ENCODE data around the gene KLHL29.

Gene KLHL29

DNA sequence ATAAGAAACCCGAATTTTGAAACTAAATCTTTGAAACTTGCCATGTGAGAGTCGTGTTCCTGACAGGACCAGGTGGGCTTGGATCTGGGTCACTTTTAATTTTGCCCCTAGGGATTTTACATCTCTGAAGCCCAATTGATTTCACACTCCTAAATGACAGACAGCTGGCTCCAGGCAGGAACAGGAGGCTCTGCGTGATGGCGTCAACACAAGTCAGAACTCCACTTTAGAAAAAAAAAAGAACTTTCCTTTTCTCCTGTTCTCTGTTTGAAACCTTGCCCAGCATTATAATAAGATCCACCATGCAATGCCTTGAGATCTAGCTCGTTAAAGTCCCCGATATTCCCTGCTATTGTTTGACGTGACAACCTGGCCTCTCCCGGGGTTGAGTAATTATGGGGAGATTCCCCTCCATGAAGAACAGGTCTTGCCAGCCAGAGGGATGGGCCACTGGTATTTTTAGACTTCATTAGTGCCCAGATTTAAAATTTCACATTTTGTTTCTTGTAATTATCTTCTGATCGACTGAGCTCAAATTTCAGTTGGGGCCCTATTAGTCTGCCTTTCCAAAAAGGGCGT is 260.3 kb downstream of the KLHL29 start:
- no peak for DNase-seq

DNA sequence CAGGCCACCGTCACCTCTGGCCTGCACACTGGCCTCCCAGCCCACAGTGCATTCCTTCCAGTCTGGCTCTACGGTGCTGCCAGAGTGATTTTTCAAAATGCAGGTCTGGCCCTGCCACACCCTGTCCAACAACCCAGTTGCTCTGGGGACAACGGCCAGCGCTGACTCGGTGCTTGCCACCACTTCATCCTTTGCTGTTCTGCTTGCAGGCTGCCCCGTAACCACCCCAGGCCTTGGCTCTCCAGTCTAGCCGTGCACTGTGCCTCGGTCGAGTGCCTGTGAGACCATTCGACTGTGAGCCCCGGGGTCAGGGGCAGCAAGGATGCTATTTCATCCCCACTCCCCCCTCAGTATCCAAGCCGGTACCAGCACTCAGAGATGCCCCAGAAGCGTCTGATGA is 262.6 kb downstream of the KLHL29 start:
- no peak for DNase-seq

DNA sequence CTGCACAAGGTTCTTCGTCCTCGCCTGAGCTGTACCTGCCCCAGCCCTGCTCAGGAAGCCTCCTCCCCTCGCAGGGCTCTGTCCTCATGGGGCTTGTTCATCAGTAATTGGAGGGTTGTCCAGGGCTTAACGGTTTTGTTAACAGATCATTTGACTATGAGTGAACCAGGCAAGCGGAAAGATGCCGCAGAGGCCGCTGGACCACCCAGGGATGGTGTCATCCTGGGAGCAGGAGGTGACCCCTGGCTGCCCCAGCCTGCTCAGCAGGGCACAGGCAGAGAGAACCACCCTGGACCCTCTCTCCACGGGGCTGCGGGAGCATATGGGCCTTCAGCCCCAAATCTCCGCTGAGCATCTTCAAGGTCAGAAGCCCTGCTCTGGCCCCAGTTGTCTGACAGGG is 264.3 kb downstream of the KLHL29 start:
- DNase-seq = no peak

DNA sequence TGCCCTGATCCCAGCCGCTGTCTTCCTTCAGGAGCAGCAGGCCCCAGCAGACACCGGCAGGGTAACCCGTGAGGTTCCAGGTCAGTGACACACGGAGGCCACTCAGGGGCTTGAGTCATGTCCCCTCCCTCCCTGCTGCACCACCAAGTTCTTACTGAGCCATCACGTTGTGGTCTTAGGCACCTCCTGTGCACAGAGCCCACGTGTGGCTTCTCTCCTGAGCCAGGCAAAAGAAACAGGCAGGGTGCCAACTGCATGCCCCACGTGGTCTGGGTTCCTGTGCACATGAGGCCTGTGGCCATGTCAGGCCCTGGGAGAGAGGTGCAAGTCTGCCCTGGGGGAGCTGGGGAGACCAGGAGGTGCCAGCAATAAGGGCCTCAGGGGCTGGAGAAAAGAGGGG is 264.8 kb downstream of the KLHL29 start:
- peak; percentile 25 for DNase-seq

DNA sequence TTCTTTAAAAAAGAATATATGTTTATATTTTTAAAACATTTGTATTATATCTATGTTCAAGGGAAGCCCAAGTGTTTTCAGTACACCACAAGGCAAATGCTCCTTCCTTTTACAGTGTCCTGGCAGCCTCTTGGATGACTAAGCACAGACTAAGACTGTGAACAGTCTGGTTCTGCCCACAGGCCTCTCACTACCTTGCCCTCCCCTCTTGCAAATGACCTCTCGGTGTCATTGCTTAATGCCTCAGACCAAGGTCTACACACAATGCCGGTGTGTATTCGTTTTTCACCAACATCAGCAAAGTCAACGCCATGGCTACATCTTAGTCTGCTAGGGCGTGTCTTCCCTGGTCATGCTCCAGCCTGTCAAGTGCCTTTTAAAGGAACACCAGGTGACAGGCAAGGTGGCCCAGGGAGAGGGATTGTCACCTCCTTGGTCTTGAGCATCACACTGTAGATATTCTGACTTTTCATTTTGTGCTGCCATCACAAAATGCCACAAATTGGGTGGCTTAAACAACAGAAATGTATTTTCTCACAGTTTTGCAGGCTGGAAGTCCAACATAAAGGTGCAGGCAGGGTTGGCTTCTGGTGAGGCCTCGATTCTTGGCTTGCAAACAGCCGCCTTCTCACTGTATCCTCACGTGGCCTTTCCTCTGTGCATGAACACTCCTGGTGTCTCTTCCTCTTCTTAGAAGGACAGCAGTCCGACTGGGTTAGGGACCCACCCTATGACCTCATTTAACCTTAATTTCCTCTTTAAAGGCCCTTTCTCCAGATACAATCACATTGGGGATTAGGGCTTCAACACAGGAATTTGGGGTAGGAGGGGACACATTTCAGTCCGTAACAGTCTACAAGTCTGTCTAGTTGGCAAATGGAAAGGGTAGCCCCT is 266.5 kb downstream of the KLHL29 start:
- peak; percentile 84 for DNase-seq

DNA sequence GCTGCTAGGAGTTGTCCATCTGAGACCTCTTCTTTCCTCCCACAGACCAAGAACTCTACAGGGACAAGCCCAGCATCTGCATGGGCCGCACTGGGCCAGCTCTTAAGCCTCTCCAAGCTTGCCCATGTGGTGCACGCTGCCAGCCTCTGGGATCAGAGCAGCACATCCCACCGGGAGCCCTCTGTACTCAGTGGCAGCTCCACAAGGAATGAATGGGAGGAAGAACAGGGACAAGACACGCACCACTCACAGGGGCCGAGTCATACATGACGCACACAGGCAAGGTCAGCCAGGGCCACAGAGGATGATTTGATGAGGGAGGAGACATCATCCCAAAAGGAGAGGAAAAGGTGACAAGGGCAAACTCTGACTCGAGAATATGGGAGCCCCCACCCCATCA is 268.3 kb downstream of the KLHL29 start:
- DNase-seq = peak; percentile 46

DNA sequence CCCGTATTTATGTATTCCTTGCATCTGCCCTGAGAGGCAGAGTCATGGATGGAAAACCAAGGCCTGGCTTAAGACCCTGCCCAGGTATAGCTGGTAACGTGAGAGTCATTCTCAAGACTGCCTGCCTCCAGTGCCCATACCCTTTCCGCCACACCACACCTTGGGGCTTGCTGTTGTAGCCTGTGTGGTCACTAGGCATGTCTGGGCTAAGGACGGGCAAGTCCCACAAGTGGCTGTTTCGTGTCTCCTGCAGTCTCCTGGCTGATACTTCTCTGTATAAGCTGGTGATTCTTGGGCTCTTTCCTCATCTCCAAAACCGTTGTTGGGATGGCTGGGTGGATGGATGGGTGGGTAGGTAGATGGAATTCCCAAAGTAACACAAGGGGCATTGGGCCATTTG is 269.8 kb downstream of the KLHL29 start:
- no peak for DNase-seq

DNA sequence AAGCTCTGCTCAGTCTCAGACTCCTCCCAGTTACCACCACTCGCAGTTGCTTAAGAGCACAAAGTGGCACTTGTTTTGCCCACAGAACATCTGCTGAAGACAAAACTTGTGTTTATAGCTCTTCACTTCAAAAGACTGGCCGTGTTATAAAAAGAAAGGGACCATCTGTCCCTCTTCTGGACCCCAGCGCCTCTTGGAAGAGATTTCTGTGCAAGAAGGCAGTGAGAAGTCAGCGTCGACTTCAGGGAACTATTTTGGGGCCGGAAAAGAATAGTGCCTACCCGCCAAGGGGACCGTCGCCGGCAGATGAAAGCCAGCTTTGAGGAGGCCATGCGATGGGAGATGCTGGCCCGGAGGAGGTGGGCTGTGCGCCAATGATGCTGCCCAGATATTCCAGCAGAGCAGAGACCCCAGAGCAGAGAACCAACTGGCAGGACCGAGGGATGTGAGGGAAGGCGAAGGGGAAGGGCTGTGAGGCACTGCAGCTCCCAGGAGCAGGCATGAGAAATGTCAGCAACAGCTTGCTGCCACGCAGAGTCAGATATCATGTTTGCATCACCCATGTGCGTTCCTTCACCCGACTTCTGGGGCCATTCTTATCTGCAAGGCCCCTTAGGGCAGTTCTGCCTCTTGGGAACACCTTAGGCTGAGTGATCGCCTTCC is 271.1 kb downstream of the KLHL29 start:
- DNase-seq = no peak

DNA sequence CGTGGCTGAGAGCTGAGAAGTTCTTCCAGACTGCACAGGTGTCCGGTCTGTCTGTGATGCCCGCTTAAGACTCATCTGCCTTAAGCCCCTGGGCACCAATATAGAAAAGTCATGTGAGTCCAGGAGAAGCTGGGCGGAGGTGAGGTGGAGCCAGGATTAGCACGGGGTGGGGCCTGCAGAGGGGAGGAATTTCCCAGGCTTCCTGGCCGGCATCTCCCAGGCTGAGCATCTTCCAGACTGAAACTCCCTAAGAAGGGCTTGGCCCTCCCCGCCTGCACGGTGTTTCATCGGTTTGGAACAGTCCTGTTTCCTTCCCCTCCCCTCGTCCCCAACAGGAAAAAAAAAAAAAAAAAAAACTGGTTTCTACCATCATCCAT is 271.6 kb downstream of the KLHL29 start:
- DNase-seq = no peak

DNA sequence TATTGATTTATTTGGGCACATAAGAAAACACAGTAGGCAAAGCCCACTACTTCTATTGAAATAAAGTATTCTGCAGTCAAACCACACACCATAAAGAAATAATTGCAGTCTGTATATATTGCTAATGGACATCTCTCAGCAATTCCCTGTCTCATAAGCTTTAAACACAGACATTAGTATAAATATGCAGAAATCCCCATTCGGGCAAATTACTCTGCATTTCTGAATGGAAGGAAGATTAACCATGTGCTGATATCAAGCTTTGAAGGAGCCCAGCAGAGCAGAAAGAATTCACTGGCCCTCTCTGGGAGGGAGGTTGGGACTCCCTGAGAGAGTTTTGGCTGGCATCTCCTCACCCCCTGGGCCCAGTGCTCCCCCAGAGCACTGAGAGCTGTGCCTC is 272.4 kb downstream of the KLHL29 start:
- no peak for DNase-seq

DNA sequence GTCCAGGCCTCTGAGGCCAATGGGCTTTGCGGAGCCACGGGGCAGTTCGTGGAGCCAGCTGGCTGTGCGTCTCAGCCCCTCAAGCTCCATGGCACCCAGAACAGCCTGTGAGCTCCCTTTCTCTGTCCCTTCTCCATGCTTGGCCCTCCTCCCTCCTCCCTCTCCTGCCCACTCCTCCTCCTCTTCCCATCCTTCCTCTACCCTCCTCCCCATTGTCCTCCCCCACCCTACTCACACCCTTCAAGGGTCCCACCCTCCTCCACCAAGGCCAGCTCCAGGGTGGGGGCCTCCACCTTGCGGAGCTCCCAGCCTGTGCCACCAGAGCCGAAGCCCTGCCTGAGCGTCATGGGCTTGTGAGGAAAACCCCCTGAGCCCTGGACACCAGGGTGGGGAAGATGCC is 273.0 kb downstream of the KLHL29 start:
- DNase-seq = no peak

DNA sequence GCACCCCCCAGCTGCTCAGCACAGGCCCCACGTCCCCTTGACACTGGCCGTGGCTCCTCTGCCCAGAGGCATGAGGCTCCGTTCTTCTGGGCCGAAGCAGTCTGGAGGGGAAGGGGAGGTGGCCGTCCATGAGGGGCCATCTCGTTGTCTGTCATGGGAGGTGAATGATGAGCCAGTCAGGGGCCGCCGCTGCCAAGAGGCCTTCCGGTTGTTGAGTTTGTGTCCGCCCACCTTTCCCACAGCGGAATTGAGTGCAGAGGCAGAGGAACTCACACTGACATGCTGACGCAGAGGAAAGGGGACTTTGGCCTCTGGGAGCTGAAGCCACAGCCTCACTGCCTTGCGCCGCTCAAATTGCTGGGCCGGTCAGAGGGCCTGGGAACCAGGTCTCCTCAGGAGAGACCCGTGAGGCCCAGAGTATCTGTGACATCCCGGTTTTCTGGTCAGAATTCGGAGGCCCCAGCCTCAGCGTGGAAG is 273.5 kb downstream of the KLHL29 start:
- DNase-seq = no peak

DNA sequence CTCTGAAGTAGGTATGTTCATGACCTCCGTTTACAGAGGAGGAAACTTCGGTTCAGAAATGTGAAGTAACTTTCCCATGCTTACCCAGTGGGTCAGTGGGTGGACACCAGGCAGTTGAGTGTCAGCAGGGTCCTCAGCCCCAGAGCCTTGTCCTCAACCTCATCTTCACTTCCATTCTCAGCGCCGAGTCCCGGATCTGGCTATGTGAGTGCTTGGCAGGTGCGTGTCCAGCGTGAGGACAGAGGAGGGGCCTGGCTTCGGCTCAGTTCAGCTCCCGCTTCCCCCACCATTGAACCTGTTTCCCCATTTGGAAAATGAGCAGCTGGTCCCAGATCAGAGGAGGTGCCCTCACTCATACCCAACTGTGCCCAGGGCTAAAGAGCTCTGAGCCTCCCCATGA is 274.3 kb downstream of the KLHL29 start:
- DNase-seq = no peak

DNA sequence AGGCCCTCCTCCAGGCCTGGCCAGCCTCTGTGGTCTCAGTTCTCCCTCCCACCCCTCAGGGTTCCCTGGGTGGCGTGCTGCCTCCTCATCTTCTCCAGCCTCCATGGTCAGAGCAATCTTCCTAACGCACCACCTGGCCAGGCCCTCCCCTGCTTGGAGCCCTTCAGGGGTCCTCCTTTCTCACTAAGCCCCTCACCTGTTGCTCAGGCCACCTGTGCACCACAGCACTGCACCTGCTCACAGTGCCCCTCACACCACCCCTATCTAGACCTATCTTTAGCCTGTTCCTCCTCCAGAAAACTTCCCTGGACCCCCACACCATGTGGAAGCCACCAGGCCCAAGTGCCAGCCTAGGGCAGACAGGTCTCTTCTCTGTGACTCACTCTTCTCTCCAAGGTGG is 274.8 kb downstream of the KLHL29 start:
- DNase-seq = no peak

DNA sequence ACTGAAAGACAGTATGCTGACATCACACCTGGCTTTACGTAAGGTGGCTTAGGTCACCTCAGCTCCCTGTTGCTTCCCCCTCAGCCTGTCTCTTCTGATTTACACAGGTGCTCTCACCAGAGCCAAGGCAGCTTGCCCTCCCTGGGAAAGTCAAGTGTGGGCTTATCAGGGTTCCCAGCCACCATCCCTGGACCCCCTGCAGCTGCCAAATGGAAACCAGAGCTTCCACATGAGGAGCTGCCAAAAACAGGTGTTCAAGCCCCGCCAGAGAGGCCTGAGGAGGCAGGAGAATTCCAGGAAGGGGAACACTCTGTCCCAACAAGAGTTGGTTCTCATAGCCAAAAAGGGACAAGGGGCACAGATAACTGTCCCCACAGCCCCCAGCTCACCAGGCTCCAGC is 275.3 kb downstream of the KLHL29 start:
- DNase-seq = no peak

DNA sequence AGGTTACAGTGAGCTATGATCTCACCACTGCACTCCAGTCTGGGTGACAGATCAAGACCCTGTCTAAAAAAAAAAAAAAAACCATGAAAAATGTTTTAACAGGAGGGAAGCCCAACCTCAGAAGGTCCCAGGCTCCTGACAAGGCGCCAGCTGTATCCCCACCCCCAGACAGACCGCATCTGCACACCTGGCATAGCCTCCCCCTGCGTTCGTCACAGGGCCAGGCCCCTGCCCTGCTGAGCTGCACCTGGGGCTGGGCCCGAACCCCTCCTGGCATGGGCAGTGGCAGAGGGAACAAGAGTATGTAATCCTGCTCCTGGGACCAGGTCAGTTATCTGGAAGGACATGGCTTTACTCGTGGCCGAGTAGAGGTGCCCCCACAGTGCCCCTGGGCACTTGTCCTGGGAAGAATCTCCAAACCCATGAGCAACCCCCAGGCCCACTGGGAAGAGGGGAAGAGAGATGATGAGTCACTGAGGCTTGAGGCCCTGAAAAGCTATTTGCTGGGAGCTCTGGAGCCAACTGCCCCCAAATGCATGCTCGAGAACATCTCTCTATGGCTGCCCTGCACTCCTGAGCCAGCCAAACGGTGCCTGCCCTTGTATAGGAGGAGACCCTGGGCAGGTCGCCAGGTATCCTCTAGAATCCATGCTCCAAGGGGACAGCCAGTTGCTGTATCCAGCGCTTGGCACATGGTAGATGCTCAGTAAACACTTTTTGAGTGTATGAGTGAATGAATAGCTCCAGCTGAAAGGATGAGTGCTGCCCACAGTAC is 276.5 kb downstream of the KLHL29 start:
- no peak for DNase-seq

DNA sequence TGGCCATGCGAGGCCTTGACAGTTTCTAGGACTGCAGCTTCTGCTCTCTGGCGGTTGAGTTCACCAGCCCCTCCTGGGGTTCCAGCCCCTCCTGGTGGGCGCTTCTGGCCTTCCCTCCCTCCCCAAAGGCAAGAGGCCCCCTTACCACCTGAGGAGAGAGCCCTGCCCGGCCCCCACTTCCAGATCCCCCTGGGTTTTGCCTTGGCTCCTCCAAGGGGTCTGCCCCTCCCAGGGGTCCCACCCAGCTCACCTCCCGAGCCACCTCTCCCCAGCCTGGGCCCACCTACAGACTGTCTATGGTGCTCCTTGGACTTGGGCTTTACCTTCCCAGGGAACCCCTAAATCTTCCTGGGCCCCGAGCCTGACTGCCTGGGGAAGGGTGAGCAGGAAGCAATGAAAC is 277.5 kb downstream of the KLHL29 start:
- no peak for DNase-seq

DNA sequence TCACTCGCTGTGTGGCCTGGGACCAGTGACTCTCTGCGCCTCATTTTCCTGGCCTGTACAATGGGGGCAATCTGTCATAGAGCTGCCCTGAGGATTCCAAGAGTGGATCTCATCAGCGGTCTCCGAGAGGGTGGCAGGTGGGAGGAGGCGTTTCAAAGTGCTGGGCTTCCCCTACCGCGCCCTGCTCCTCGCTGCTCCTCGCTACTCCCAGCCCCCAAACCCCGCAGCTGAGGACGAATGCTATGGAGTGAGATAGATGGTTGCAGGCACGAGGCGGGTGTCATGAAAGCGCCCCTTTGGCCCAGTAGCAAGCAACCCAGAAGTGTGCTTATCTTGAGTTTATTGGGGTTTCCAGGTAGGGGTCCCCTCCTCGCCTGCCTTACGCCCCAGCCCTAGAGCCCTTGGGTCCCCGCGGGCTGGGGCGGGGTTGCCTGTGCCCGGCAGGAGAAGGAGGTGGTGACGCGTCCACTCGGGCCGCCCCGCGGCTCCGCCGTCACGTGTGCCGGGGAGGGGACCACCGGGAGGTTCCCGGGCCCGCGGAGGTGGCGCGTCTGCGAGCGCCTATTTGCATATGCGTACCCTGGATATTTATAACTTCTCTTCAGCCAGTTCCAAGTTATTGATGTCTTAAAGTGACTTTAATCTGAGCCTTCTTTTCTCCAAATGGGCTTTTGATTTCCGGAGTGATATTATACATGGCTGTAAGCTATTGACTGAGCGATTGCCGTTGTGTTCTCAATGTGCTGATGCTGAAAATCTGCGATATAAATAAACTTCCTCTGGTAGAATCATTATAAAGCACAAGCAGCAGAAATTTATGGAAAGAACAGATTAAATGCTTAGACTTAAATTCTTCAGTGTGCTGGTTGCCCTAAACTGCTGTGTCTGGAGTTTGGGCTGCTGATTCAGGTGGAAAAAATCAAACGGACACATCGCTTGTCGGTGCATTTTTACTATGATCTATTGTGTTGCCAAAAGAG is 278.3 kb downstream of the KLHL29 start:
- DNase-seq = no peak

DNA sequence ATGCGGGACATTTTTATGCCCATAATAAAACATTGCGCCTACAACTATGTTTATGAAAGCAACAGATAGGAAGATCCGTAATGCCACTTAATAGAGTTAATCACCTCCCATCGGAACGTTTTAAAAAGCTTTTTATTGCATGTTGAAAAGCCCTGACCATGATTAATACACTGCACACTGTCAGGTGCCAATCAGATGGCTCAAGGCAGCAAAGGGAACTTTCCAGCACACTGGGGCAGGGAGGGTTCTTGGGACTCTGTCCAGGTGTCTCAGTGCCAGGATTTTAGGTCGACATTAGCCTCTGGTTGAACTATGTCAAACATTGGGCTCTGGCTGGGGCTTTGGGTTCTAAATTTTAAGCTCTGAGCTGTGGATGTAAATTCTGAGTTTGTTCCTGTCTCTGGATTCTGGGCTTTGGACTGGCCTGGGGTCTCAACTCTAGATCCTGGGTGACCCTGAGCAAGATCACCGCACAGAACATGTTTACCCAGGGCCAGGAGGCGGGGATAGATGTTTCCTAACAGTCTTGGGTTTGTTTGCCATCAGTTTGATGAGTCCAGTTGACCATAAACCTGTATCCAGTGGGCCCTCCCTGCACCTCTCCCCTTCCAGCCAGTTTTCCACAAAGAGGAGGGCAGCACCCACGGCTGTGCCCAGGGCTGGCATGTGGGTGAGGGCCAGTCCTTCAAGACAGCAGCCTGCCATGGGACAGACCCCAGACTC is 279.2 kb downstream of the KLHL29 start:
- no peak for DNase-seq

DNA sequence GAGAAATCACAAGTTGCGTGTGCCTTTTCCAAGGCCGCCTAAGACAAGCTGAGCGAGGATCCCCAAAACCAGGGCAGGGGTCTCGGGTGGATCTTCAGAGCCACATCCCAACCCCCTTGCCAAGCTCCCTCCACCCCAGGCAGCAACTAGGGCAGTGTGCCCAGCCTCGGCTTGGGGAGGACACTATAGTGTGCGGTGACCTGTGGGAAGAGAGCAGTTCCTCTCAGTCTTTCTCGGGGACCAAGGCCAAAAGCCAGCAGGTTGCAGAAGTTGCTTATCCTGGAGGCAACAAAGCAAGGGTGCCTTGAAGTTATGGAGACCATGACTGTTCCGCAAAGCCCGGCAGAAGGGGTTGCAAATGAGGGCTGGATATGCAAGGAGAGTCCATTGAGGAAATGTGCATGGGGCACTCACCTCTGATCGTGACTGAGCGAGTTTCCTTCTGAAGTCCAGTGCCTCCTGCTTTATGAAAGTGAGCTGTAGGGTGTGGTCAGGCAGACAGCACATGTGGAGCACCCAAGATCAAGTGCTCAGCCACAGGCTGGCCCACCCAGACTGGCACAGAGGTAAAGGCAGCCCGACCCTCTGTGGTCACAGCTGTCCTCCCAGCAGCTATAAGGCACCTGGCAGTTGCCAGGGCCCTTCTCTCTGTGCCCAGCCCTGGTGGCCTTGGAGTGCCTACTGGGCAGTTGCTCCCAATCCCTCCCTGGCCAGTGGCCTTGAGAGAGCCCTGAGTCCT is 281.4 kb downstream of the KLHL29 start:
- DNase-seq = no peak

DNA sequence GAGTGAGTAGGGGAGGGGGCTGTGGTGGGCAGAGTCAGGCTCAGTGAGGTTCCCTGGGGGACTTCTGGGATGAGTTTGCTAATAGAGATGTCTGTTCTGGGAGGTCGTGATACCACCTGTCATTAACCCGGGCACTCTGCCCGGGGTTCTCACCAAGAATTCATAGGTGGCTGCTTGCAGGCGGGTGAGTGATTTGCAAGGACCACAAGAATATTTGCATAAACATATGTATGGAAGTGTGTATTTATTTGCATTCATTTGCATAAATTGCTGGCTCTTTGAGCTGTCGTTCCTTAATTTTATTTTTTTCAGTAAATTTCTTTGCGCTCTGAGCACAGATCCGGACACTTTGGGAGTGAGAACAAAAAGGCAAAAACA is 282.0 kb downstream of the KLHL29 start:
- no peak for DNase-seq

Measured in HCEC 1CT (cell line).